A549 (cell line): Measurements from ENCODE around the gene HTR3D. TPM values are rescaled to one million over a fixed set of nuclear protein-coding genes. Genes with fewer than 3 reads are reported as not detected.

Source experiments
- ATAC-seq, 2 experiments: fragments of 200-7000 bp in 1 of 2; fragments of >200 bp in 1 of 2; cut with Nextera tagmentation in 1 of 2; cut with Tn5 transposase in 1 of 2; 3 replicates each; pipeline versions ENCODE4 v1.8.0 to v1.9.1; 2018 to 2020; ENCODE audit warnings: mild to moderate bottlenecking in 1 of 2, moderate library complexity in 1 of 2
- CTCF ChIA-PET: fragments of 300-600 bp; sonication (Branson Sonifier 250); formaldehyde crosslinking; extraction: SDS; loops from one replicate; lab custom pipeline; 2021; ENCODE audit warnings: antibody characterized with exemption, inconsistent platforms; lab: Yijun Ruan, JAX
- POLR2A ChIA-PET: fragments of 350-600 bp; formaldehyde crosslinking; extraction: SDS; loops from one replicate; lab custom pipeline; 2021; ENCODE audit warnings: antibody characterized with exemption, inconsistent platforms; lab: Yijun Ruan, JAX
- DNase-seq, 2 experiments: peaks; one replicate each; pipeline versions ENCODE4 v3.0.0 to v3.0.0-alpha.2; 2011 to 2016; ENCODE audit warnings: low read depth in 1 of 2, low spot score in 1 of 2
- FAIRE-seq: peaks from 2 replicates; lab custom pipeline; 2011; peaks lifted over from hg19 to GRCh38; lab: Jason Lieb, UNC
- H3K27ac ChIP-seq, 2 experiments: fragments of >200 bp; sonication (Bioruptor Twin); formaldehyde crosslinking; 3 replicates each; pipeline ENCODE4 v1.5.1; 2016 to 2017
- H3K4me1 ChIP-seq: fragments of >200 bp; sonication (Bioruptor Twin); formaldehyde crosslinking; 3 replicates; pipeline ENCODE4 v1.6.1; 2016
- H3K4me2 ChIP-seq: fragments of >200 bp; sonication (Bioruptor Twin); formaldehyde crosslinking; 3 replicates; pipeline ENCODE4 v1.6.1; 2016
- H3K4me3 ChIP-seq: fragments of >200 bp; sonication (Bioruptor Twin); formaldehyde crosslinking; 3 replicates; pipeline ENCODE4 v1.5.1; 2016
- H3K9me3 ChIP-seq: fragments of >200 bp; sonication (Bioruptor Twin); formaldehyde crosslinking; 3 replicates; pipeline ENCODE4 v1.6.1; 2016
- CBX2 ChIP-seq: fragments of 200-600 bp; sonication (generic); IDR thresholded peaks from 2 replicates; pipeline ENCODE4 v1.6.1; 2016; ENCODE audit warnings: low read depth, mild to moderate bottlenecking, borderline replicate concordance
- CEBPB ChIP-seq, 2 experiments: fragments of >200 bp in 1 of 2; sonication (Bioruptor Twin) in 1 of 2; formaldehyde crosslinking in 1 of 2; IDR thresholded peaks; 2 replicates each; pipeline ENCODE4 v1.6.1; 2012 to 2016
- CHD2 ChIP-seq: fragments of 150-350 bp; IDR thresholded peaks from 2 replicates; pipeline ENCODE4 v1.6.1; 2014; ENCODE audit warnings: low read length; ENCODE audit not compliant: partially characterized antibody
- CHD4 ChIP-seq: fragments of 200-600 bp; sonication (generic); IDR thresholded peaks from 2 replicates; pipeline ENCODE4 v1.6.1; 2016; ENCODE audit warnings: antibody characterized with exemption, mild to moderate bottlenecking, borderline replicate concordance
- EHF ChIP-seq: fragments of 250-450 bp; sonication (Bioruptor Pico); IDR thresholded peaks from 2 replicates; pipeline ENCODE4 v1.5.0; 2020; ENCODE audit warnings: mild to moderate bottlenecking
- EHMT2 ChIP-seq: fragments of 200-600 bp; sonication (generic); IDR thresholded peaks from 2 replicates; pipeline ENCODE4 v1.6.1; 2016; ENCODE audit warnings: antibody characterized with exemption, low read depth, mild to moderate bottlenecking, moderate library complexity
- EP300 ChIP-seq, 2 experiments: fragments of >200 bp; sonication (Bioruptor Twin); formaldehyde crosslinking; IDR thresholded peaks; 2 replicates in 1 of 2; 3 replicates in 1 of 2; pipeline ENCODE4 v1.6.1; 2016 to 2017
- ESRRA ChIP-seq: fragments of 150-350 bp; IDR thresholded peaks from 2 replicates; pipeline ENCODE4 v1.6.1; 2014; ENCODE audit warnings: mild to moderate bottlenecking, low read length, borderline replicate concordance
- FOSB ChIP-seq: fragments of 250-450 bp; sonication (Bioruptor Pico); IDR thresholded peaks from 2 replicates; pipeline ENCODE4 v1.5.0; 2020; ENCODE audit warnings: mild to moderate bottlenecking, moderate library complexity
- HEYL ChIP-seq: fragments of 250-450 bp; sonication (Bioruptor Pico); IDR thresholded peaks from 2 replicates; pipeline ENCODE4 v1.8.0; 2021; ENCODE audit warnings: mild to moderate bottlenecking, moderate library complexity
- HOXA7 ChIP-seq: fragments of 250-450 bp; sonication (Bioruptor Pico); IDR thresholded peaks from 2 replicates; pipeline ENCODE4 v1.5.0; 2020; ENCODE audit warnings: mild to moderate bottlenecking, moderate library complexity
- HOXB13 ChIP-seq: fragments of 250-450 bp; sonication (Bioruptor Pico); IDR thresholded peaks from 2 replicates; pipeline ENCODE4 v1.5.0; 2020; ENCODE audit warnings: low read depth, mild to moderate bottlenecking, moderate library complexity
- JUN ChIP-seq, 2 experiments: fragments of >200 bp; sonication (Bioruptor Twin); formaldehyde crosslinking; IDR thresholded peaks; 2 replicates in 1 of 2; 3 replicates in 1 of 2; pipeline ENCODE4 v1.6.1; 2016 to 2017
- JUNB ChIP-seq: fragments of >200 bp; sonication (Bioruptor Twin); formaldehyde crosslinking; IDR thresholded peaks from 2 replicates; pipeline ENCODE4 v1.6.1; 2016
- KDM1A ChIP-seq: fragments of 200-600 bp; sonication (generic); IDR thresholded peaks from 2 replicates; pipeline ENCODE4 v1.6.1; 2016; ENCODE audit warnings: low read depth, mild to moderate bottlenecking
- KDM5A ChIP-seq: fragments of 200-600 bp; sonication (generic); IDR thresholded peaks from 2 replicates; pipeline ENCODE4 v1.6.1; 2016; ENCODE audit warnings: antibody characterized with exemption, mild to moderate bottlenecking
- MAFK ChIP-seq: fragments of 450-650 bp; IDR thresholded peaks from 2 replicates; pipeline ENCODE4 v1.6.1; 2014; ENCODE audit not compliant: partially characterized antibody
- NPAS2 ChIP-seq: fragments of 250-450 bp; sonication (Bioruptor Pico); IDR thresholded peaks from 2 replicates; pipeline ENCODE4 v1.8.0; 2022; ENCODE audit warnings: mild to moderate bottlenecking, moderate library complexity, borderline replicate concordance
- POLR2A ChIP-seq: IDR thresholded peaks from 2 replicates; pipeline ENCODE4 v1.6.1; 2012; ENCODE audit warnings: mild to moderate bottlenecking, low read length
- RARB ChIP-seq: fragments of 250-450 bp; sonication (Bioruptor Pico); IDR thresholded peaks from 2 replicates; pipeline ENCODE4 v1.8.0; 2021; ENCODE audit warnings: mild to moderate bottlenecking, moderate library complexity
- TFCP2L1 ChIP-seq: fragments of 250-450 bp; sonication (Bioruptor Pico); IDR thresholded peaks from 2 replicates; pipeline ENCODE4 v1.5.0; 2021; ENCODE audit warnings: mild to moderate bottlenecking
- WGBS: methylation state at CpG from one replicate; pipeline ENCODE4 v1.1.6; 2017; ENCODE audit errors: missing lambda C conversion rate; 5-methylcytosine and 5-hydroxymethylcytosine counted together
- polyA plus RNA-seq, 4 experiments: library from polyadenylated mRNA; depleted of rRNA in 3 of 4; stranded (reverse); fragments of >200 nt; fragmentation: RNase III in 1 of 4; extraction: RNeasy Plus Mini Kit Qiagen cat#74134 plus additional on column Dnase treatment in 1 of 4; gene quantifications; 2 replicates in 3 of 4; 3 replicates in 1 of 4; pipeline ENCODE4 v1.2.3, GENCODE V29; 2011 to 2017
- TF ChIP-seq, protein P1 (sequence below): fragments of >200 bp; sonication (Bioruptor Twin); formaldehyde crosslinking; IDR thresholded peaks from 3 replicates; pipeline ENCODE4 v1.6.1; 2016
- TF ChIP-seq, protein P2 (sequence below): fragments of 450-650 bp; IDR thresholded peaks from 2 replicates; pipeline ENCODE4 v1.6.1; 2014; ENCODE audit warnings: antibody characterized with exemption
- TF ChIP-seq, protein P3 (sequence below): fragments of >200 bp; sonication (Bioruptor Twin); formaldehyde crosslinking; IDR thresholded peaks from 3 replicates; pipeline ENCODE4 v1.5.1; 2016
- TF ChIP-seq, protein P4 (sequence below): IDR thresholded peaks from 2 replicates; pipeline ENCODE4 v1.6.1; 2012
- TF ChIP-seq, protein P5 (sequence below): fragments of 250-450 bp; sonication (Bioruptor Pico); IDR thresholded peaks from 2 replicates; pipeline ENCODE4 v1.5.0; 2020; ENCODE audit warnings: low read depth, mild to moderate bottlenecking, moderate library complexity
- TF ChIP-seq, protein P6 (sequence below): IDR thresholded peaks from 2 replicates; pipeline ENCODE4 v1.6.1; 2012
- TF ChIP-seq, protein P7 (sequence below): fragments of 150-350 bp; IDR thresholded peaks from 2 replicates; pipeline ENCODE4 v1.6.1; 2014; ENCODE audit warnings: low read depth, mild to moderate bottlenecking, low read length

The HTR3D gene
- polyA plus RNA-seq, 2 of the 4 experiments (the other 2 are of a cell fraction): not detected

DNA sequence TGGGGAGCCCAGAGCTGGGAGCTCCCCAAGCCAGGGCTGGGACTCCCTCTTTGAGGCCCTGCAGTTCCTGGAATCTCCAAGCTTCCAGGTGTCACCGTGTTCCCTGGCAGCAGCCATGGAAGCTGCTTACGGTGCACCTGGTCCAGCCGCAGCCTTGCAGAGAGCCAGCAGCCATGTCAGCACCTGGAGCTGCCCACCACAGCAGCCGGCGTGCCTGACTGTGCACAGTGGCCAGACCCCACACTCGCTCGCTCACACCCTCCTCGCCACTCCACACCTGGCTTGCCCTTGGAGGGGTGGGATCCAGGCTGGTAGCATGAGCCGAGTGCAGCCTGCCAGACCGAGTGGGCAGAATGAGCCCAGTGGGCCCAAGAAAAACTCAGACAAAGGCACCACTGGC is 50.5 kb downstream of the HTR3D start:
- CTCF ChIA-PET: no interaction called here
- no peak overlapping the region for H3K4me3 ChIP-seq
- H3K4me2 ChIP-seq: no peak overlapping the region
- POLR2A ChIA-PET: no interaction called here
- H3K4me1 ChIP-seq: no peaks in the 10 kb centered on the region
- TF ChIP-seq EP300 (IDR thresholded peaks at IDR 0.05) (no peak), HOXA7 (CRISPR knock-in tag) (no peak), JUN (IDR thresholded peaks at IDR 0.05) (no peak), EHMT2 (no peak), CHD2 (no peak), TFCP2L1 (CRISPR knock-in tag) (no peak), POLR2A (no peak), NPAS2 (CRISPR knock-in tag) (no peak), ESRRA (no peak)
- TF ChIP-seq, protein P1, sequence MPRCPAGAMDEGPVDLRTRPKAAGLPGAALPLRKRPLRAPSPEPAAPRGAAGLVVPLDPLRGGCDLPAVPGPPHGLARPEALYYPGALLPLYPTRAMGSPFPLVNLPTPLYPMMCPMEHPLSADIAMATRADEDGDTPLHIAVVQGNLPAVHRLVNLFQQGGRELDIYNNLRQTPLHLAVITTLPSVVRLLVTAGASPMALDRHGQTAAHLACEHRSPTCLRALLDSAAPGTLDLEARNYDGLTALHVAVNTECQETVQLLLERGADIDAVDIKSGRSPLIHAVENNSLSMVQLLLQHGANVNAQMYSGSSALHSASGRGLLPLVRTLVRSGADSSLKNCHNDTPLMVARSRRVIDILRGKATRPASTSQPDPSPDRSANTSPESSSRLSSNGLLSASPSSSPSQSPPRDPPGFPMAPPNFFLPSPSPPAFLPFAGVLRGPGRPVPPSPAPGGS: no peak
- TF ChIP-seq, protein P2, sequence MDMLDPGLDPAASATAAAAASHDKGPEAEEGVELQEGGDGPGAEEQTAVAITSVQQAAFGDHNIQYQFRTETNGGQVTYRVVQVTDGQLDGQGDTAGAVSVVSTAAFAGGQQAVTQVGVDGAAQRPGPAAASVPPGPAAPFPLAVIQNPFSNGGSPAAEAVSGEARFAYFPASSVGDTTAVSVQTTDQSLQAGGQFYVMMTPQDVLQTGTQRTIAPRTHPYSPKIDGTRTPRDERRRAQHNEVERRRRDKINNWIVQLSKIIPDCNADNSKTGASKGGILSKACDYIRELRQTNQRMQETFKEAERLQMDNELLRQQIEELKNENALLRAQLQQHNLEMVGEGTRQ: no peak
- TF ChIP-seq, protein P3, sequence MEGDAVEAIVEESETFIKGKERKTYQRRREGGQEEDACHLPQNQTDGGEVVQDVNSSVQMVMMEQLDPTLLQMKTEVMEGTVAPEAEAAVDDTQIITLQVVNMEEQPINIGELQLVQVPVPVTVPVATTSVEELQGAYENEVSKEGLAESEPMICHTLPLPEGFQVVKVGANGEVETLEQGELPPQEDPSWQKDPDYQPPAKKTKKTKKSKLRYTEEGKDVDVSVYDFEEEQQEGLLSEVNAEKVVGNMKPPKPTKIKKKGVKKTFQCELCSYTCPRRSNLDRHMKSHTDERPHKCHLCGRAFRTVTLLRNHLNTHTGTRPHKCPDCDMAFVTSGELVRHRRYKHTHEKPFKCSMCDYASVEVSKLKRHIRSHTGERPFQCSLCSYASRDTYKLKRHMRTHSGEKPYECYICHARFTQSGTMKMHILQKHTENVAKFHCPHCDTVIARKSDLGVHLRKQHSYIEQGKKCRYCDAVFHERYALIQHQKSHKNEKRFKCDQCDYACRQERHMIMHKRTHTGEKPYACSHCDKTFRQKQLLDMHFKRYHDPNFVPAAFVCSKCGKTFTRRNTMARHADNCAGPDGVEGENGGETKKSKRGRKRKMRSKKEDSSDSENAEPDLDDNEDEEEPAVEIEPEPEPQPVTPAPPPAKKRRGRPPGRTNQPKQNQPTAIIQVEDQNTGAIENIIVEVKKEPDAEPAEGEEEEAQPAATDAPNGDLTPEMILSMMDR: no peak
- TF ChIP-seq, protein P4, sequence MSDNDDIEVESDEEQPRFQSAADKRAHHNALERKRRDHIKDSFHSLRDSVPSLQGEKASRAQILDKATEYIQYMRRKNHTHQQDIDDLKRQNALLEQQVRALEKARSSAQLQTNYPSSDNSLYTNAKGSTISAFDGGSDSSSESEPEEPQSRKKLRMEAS: no peak
- TF ChIP-seq, protein P5, sequence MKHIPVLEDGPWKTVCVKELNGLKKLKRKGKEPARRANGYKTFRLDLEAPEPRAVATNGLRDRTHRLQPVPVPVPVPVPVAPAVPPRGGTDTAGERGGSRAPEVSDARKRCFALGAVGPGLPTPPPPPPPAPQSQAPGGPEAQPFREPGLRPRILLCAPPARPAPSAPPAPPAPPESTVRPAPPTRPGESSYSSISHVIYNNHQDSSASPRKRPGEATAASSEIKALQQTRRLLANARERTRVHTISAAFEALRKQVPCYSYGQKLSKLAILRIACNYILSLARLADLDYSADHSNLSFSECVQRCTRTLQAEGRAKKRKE (CRISPR knock-in tag): no peak
- no peak for ATAC-seq
- no peak overlapping the region for H3K27ac ChIP-seq
- no peaks in the 10 kb centered on the region for H3K9me3 ChIP-seq
- DNase-seq: no peak
- 77% methylated on average over 6 of the region's 10 CpGs for WGBS
- FAIRE-seq: no peak

DNA sequence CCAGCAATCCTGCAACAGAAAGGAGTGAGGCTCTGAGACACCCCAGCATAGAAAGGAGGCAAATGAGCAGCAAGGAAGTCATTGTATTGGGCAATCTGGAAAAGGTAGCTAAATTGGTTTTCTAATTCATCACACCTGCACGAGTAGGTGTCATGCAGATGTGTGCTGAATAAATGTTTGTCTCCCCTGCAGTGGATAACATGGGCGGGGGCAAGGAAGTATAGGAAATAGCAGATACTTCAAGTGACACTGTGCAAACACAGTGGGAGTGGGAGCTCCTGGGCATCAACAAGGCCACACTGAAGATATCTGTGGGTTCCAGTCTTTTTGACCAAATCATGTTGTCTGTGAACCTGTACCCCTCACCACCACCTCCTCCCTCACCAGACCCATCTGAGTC is 50.9 kb downstream of the HTR3D start:
- FAIRE-seq: no peak
- no peak overlapping the region for H3K4me3 ChIP-seq
- no peak overlapping the region for H3K27ac ChIP-seq
- no peaks in the 10 kb centered on the region for H3K4me1 ChIP-seq
- no peak for TF ChIP-seq CHD4
- TF ChIP-seq HOXA7 (CRISPR knock-in tag): no peak
- no peak for TF ChIP-seq MAFK
- no peak for TF ChIP-seq CEBPB (IDR thresholded peaks at IDR 0.05)
- TF ChIP-seq EHF (CRISPR knock-in tag): no peak
- TF ChIP-seq, protein P6, sequence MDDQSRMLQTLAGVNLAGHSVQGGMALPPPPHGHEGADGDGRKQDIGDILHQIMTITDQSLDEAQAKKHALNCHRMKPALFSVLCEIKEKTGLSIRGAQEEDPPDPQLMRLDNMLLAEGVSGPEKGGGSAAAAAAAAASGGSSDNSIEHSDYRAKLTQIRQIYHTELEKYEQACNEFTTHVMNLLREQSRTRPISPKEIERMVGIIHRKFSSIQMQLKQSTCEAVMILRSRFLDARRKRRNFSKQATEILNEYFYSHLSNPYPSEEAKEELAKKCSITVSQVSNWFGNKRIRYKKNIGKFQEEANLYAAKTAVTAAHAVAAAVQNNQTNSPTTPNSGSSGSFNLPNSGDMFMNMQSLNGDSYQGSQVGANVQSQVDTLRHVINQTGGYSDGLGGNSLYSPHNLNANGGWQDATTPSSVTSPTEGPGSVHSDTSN: no peak
- TF ChIP-seq CBX2: no peak
- no peak for TF ChIP-seq ESRRA
- no peak for TF ChIP-seq KDM1A
- TF ChIP-seq JUN (IDR thresholded peaks at IDR 0.05): no peak
- no peak for TF ChIP-seq POLR2A
- no peak for TF ChIP-seq EHMT2
- TF ChIP-seq, protein P7, sequence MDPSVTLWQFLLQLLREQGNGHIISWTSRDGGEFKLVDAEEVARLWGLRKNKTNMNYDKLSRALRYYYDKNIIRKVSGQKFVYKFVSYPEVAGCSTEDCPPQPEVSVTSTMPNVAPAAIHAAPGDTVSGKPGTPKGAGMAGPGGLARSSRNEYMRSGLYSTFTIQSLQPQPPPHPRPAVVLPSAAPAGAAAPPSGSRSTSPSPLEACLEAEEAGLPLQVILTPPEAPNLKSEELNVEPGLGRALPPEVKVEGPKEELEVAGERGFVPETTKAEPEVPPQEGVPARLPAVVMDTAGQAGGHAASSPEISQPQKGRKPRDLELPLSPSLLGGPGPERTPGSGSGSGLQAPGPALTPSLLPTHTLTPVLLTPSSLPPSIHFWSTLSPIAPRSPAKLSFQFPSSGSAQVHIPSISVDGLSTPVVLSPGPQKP: no peak
- no peak for TF ChIP-seq HOXB13
- no peak for TF ChIP-seq HEYL (CRISPR knock-in tag)
- no peak for TF ChIP-seq KDM5A
- no peak for TF ChIP-seq RARB (CRISPR knock-in tag)
- no peak for TF ChIP-seq JUNB
- TF ChIP-seq EP300 (IDR thresholded peaks at IDR 0.05): no peak
- no peak for TF ChIP-seq FOSB (CRISPR knock-in tag)
- TF ChIP-seq, all 56 proteins: peak for 0
- 49% methylated on average over 2 of the region's 2 CpGs for WGBS
- Histone ChIP-seq H3K4me2 (no peak overlapping the region), H3K9me3 (no peaks in the 10 kb centered on the region)
- ChIA-PET POLR2A (no interaction called here), CTCF (no interaction called here)
- no peak for ATAC-seq
- DNase-seq: no peak
